Ovary (tissue), 9 donors: Measurements from ENCODE around the gene ITGB6. TPM values are rescaled to one million over a fixed set of nuclear protein-coding genes. Genes with fewer than 3 reads are reported as not detected.

Experiments
- DNase-seq, 5 donors: peaks; one replicate each; pipeline ENCODE4 v3.0.0-alpha.2; 2019 to 2020
- H3K27ac ChIP-seq, 2 donors: fragments of 200-600 bp; one replicate each; pipeline versions ENCODE4 v1.5.1 to v1.8.0; 2019 to 2022
- H3K27me3 ChIP-seq: fragments of 200-600 bp; one replicate; pipeline ENCODE4 v1.8.0; 2022
- H3K36me3 ChIP-seq: fragments of 200-600 bp; sonication (generic); one replicate; pipeline ENCODE4 v1.5.1; 2019
- H3K4me1 ChIP-seq: one replicate; pipeline ENCODE4 v1.8.1; 2013; ENCODE audit warnings: mild to moderate bottlenecking, moderate library complexity; ENCODE audit not compliant: insufficient read depth
- H3K4me3 ChIP-seq: fragments of 200-600 bp; sonication (generic); one replicate; pipeline ENCODE4 v1.5.1; 2017
- H3K9me3 ChIP-seq, 2 donors: fragments of 200-600 bp in 1 of 2; sonication (generic) in 1 of 2; one replicate each; pipeline versions ENCODE4 v1.5.1 to v1.8.1; 2013 to 2019; ENCODE audit warnings: mild to moderate bottlenecking in 1 of 2, moderate library complexity in 1 of 2
- EP300 ChIP-seq: sonication (generic); formaldehyde crosslinking; IDR thresholded peaks from one replicate; pipeline ENCODE4 v1.6.1; 2017; ENCODE audit warnings: antibody characterized with exemption
- POLR2A ChIP-seq: fragments of 450-650 bp; IDR thresholded peaks from one replicate; pipeline ENCODE4 v1.6.1; 2017; ENCODE audit warnings: antibody characterized with exemption, mild to moderate bottlenecking, moderate library complexity
- WGBS, 3 donors: extraction: QIAGEN DNeasy Blood & Tissue Kit in 1 of 3; methylation state at CpG; one replicate each; pipeline versions ENCODE4 v1.1.5 to v1.1.7; 2013 to 2017; 5-methylcytosine and 5-hydroxymethylcytosine counted together
- intact Hi-C, 4 donors: fragments of 100-400 bp; cut with DNase I; formaldehyde crosslinking; loops; one replicate each; pipeline versions ENCODE4 v1.11.0 to v1.15.1; 2022 to 2023
- polyA plus RNA-seq, 2 donors: library from polyadenylated mRNA; stranded (reverse); fragments of 200-250 nt in 1 of 2; fragments of 350-450 nt in 1 of 2; fragmentation: Illumina TruSeq in 1 of 2; extraction: RNeasy Lipid Tissue Mini Kit (QIAGEN cat#74804) in 1 of 2; gene quantifications; one replicate each; pipeline ENCODE4 v1.2.3, GENCODE V29; 2013 to 2014
- total RNA-seq, 7 donors: library from RNA; depleted of rRNA in 2 of 7; stranded (reverse); fragments of >200 nt in 2 of 7; fragmentation: NEBNext Ultra II Directional in 3 of 7; extraction: Animal tissue kit (Norgen Biotek cat#: 25700) in 3 of 7; gene quantifications; one replicate each; pipeline versions ENCODE4 v1.1.0 to v1.2.4, GENCODE V29; 2016 to 2023
- TF ChIP-seq, protein P1 (sequence below), 3 donors: fragments of 450-650 bp in 2 of 3; fragments of 200-600 bp in 1 of 3; IDR thresholded peaks; one replicate each; pipeline versions ENCODE4 v1.5.1 to v1.8.0; 2016 to 2022; ENCODE audit warnings: antibody characterized with exemption in 3 of 3, mild to moderate bottlenecking in 1 of 3
- donor health status: DM: no; HTN: no; CAD: no; lungs with moderate emphysema.
- donor health status: DM: no; HTN: no; CAD: no.
- donor health status: Bipolar disorder and iron deficiency.
- donor health status: DM: yes; HTN: yes; CAD: no.
- donor health status: DM: no; HTN: no; CAD: no.
- donor health status: DM: yes; HTN: yes; CAD: no.

Gene ITGB6
- total and polyA plus RNA-seq, 9 donors, result 0.17 to 3.6 (median 0.36) TPM; not detected in 5

DNA sequence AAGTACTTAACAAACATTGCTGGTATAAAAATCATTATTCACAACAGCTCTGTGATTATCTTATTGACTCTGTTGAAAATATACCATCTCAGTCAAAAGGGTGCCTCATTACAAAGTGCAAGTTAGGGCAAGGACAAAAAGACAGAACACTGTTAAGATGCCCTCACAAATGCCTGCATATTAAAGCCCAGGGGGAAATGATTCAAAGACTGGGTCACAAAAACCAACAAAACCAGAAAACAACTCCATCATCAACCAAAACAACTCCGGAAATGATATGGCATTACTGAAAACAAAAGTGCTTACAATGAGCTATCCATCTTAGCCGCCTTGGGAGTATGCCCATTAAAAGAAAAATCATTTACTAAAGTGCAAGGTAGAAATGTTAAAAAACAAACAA is 147.5 kb downstream of the ITGB6 start:
- TF ChIP-seq, protein P1, sequence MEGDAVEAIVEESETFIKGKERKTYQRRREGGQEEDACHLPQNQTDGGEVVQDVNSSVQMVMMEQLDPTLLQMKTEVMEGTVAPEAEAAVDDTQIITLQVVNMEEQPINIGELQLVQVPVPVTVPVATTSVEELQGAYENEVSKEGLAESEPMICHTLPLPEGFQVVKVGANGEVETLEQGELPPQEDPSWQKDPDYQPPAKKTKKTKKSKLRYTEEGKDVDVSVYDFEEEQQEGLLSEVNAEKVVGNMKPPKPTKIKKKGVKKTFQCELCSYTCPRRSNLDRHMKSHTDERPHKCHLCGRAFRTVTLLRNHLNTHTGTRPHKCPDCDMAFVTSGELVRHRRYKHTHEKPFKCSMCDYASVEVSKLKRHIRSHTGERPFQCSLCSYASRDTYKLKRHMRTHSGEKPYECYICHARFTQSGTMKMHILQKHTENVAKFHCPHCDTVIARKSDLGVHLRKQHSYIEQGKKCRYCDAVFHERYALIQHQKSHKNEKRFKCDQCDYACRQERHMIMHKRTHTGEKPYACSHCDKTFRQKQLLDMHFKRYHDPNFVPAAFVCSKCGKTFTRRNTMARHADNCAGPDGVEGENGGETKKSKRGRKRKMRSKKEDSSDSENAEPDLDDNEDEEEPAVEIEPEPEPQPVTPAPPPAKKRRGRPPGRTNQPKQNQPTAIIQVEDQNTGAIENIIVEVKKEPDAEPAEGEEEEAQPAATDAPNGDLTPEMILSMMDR (IDR thresholded peaks at IDR 0.05), result no peak
- no peak for TF ChIP-seq EP300
- TF ChIP-seq POLR2A, result no peak
- Histone ChIP-seq H3K4me3 (no peak overlapping the region), H3K27ac (peak overlapping the region in 1 of 2 donors; percentile 47), H3K36me3 (no peaks in the 10 kb centered on the region), H3K27me3 (no peaks in the 10 kb centered on the region), H3K9me3 (no peaks in the 10 kb centered on the region), H3K4me1 (peaks cover 17% of the 10 kb centered on the region)
- 36 to 68% (median 55%) methylated on average over 2 of the region's 2 CpGs for WGBS, 3 donors
- intact Hi-C loops, result no loop called here
- no peak for DNase-seq

DNA sequence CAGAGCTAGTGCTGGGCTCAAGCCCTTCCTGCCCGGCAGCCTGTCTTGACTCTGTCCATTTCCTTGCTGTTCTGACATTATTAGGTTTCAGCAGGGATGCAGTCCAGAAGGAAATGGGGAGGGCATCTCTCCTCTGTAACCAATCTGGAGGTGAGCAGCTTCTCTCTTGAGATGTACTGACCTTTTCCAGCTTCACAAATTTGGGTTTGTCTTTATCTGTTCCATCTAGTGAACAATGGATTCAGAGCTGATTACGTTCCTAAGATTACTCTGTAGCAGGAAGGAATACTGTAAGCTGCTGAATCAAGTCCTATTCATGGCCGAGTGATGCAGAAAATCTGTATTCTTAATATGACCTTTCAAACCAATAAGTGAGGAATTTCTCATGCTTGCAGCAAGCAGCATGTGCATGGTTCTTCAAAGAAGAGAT is 148.7 kb downstream of the ITGB6 start:
- Histone ChIP-seq H3K36me3 (no peaks in the 10 kb centered on the region), H3K4me3 (no peak overlapping the region), H3K9me3 (no peaks in the 10 kb centered on the region), H3K27ac (no peak overlapping the region), H3K27me3 (no peaks in the 10 kb centered on the region), H3K4me1 (peaks cover 13% of the 10 kb centered on the region)
- intact Hi-C loops, result no loop called here
- no peak for TF ChIP-seq EP300
- no peak for TF ChIP-seq POLR2A
- TF ChIP-seq, protein P1 (IDR thresholded peaks at IDR 0.05), result no peak
- WGBS, 3 donors, result 49 to 61% (median 54%) methylated on average over 3 of the region's 3 CpGs
- no peak for DNase-seq

DNA sequence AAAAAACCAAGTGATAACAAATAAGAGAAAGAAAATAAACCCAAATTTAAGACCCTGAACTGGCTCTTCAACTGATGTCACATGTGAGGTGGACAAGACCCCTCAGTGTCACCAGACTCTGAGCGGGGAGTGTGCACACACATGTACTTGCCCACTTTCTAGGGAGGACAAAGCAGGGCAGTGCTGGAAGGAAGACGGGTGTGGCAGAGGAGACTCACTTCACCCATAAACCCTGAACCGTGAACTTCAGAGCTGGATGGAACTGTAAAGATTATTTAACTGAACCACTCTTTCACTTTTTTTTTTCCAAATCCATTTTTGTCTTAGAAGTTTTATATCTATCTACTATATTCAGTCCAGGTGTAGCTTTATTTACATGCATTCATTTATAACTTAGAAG is 149.9 kb downstream of the ITGB6 start:
- H3K27ac ChIP-seq, result no peak overlapping the region
- TF ChIP-seq POLR2A (no peak), EP300 (no peak)
- TF ChIP-seq, protein P1 (IDR thresholded peaks at IDR 0.05), result no peak
- no peaks in the 10 kb centered on the region for H3K36me3 ChIP-seq
- H3K9me3 ChIP-seq, result no peaks in the 10 kb centered on the region
- DNase-seq, result no peak
- no peak overlapping the region for H3K4me3 ChIP-seq
- H3K27me3 ChIP-seq, result no peaks in the 10 kb centered on the region
- peaks cover 6% of the 10 kb centered on the region for H3K4me1 ChIP-seq
- 87 to 95% (median 94%) methylated on average over 3 of the region's 3 CpGs for WGBS, 3 donors
- intact Hi-C loops, result no loop called here

Other genes with a start within 250 kb of the ITGB6 start
- 10 to 100 TPM; 15.8 to 33.8 (median 20.5) TPM for gene PLA2R1, start 137.7 kb downstream of the ITGB6 start, total RNA-seq
- 10 to 100 TPM in 1 of 2 donors, 1 to 10 TPM in 1; 9.9 to 16.6 TPM for gene PLA2R1, start 137.7 kb downstream of the ITGB6 start, polyA plus RNA-seq